B cell (primary cell): Measurements from ENCODE around the gene TMCO1. TPM values are rescaled to one million over a fixed set of nuclear protein-coding genes. Genes with fewer than 3 reads are reported as not detected.

Experiments
- ATAC-seq: fragments of 200-7000 bp; cut with Tn5 transposase; one replicate; pipeline ENCODE4 v1.10.0; 2021; ENCODE audit warnings: low read depth, mild to moderate bottlenecking, moderate number of reproducible peaks, moderate library complexity
- CTCF ChIA-PET: fragments of 350-600 bp; sonication (Branson Sonifier 250); formaldehyde crosslinking; loops from one replicate; lab custom pipeline; 2021; ENCODE audit warnings: antibody characterized with exemption, inconsistent platforms; lab: Charles Lee
- POLR2A ChIA-PET: fragments of 350-600 bp; sonication (Branson Sonifier 250); formaldehyde crosslinking; loops from one replicate; lab custom pipeline; 2021; ENCODE audit warnings: antibody characterized with exemption; lab: Charles Lee
- DNase-seq: peaks from one replicate; pipeline ENCODE4 v3.0.0; 2013
- H2AFZ ChIP-seq: 2 replicates; pipeline ENCODE4 v1.6.1; 2012; ENCODE audit warnings: mild to moderate bottlenecking, low read depth, low read length; ENCODE audit not compliant: insufficient read depth, poor library complexity, severe bottlenecking
- H3K27ac ChIP-seq, 2 donors: 1 replicate in 1 of 2; 2 replicates in 1 of 2; pipeline ENCODE4 v1.5.1; 2012 to 2013; ENCODE audit warnings: low read length in 2 of 2, mild to moderate bottlenecking in 2 of 2, moderate library complexity in 1 of 2
- H3K27me3 ChIP-seq, 4 experiments: fragments of 200-600 bp in 1 of 4; sonication (generic) in 1 of 4; replicated peaks in 1 of 4; 1 replicate in 2 of 4; 2 replicates in 2 of 4; pipeline versions ENCODE4 v1.6.1 to v1.7.0; 2013 to 2016; ENCODE audit warnings: low read length in 3 of 4, mild to moderate bottlenecking in 2 of 4, mixed read lengths in 1 of 4, moderate library complexity in 1 of 4; ENCODE audit not compliant: insufficient read depth in 4 of 4, control insufficient read depth in 3 of 4; ENCODE audit errors: control extremely low read depth in 1 of 4
- H3K36me3 ChIP-seq, 2 experiments: replicated peaks in 1 of 2; 1 replicate in 1 of 2; 2 replicates in 1 of 2; pipeline versions ENCODE4 v1.6.1 to v1.7.1; 2013; ENCODE audit warnings: low read length in 1 of 2; ENCODE audit not compliant: insufficient read depth in 2 of 2, control insufficient read depth in 1 of 2; ENCODE audit errors: control extremely low read depth in 1 of 2, extremely low read depth in 1 of 2
- H3K4me1 ChIP-seq, 2 donors: fragments of 200-600 bp in 1 of 2; sonication (generic) in 1 of 2; 1 replicate in 1 of 2; 2 replicates in 1 of 2; pipeline versions ENCODE4 v1.5.1 to v1.6.1; 2013 to 2017; ENCODE audit warnings: low read length in 2 of 2; ENCODE audit not compliant: control insufficient read depth in 2 of 2, insufficient read depth in 2 of 2
- H3K4me2 ChIP-seq: replicated peaks from 2 replicates; pipeline ENCODE3; 2012; ENCODE audit warnings: mild to moderate bottlenecking, low read depth, low read length; ENCODE audit not compliant: poor library complexity, severe bottlenecking
- H3K4me3 ChIP-seq, 5 experiments: fragments of 200-600 bp in 1 of 5; sonication (generic) in 1 of 5; 1 replicate in 3 of 5; 2 replicates in 2 of 5; pipeline versions ENCODE4 v1.5.1 to v1.7.0; 2011 to 2016; ENCODE audit warnings: low read length in 4 of 5, mild to moderate bottlenecking in 4 of 5, low read depth in 2 of 5, control low read depth in 1 of 5, moderate library complexity in 1 of 5; ENCODE audit not compliant: insufficient read depth in 1 of 5; ENCODE audit errors: control extremely low read depth in 1 of 5, extremely low read depth in 1 of 5
- H3K79me2 ChIP-seq: fragments of 200-600 bp; sonication (generic); one replicate; pipeline ENCODE4 v1.6.0; 2016; ENCODE audit warnings: low read length; ENCODE audit not compliant: control insufficient read depth, insufficient read depth
- H3K9ac ChIP-seq: fragments of 200-600 bp; sonication (generic); 2 replicates; pipeline ENCODE4 v1.6.1; 2017; ENCODE audit warnings: mild to moderate bottlenecking, low read length, moderate library complexity
- H3K9me3 ChIP-seq, 3 donors: one replicate each; pipeline versions ENCODE4 v1.6.1 to v1.7.1; 2013; ENCODE audit warnings: low read length in 2 of 3; ENCODE audit not compliant: control insufficient read depth in 2 of 3, insufficient read depth in 1 of 3; ENCODE audit errors: control extremely low read depth in 1 of 3
- H4K20me1 ChIP-seq: 2 replicates; pipeline ENCODE4 v1.6.0; 2012; ENCODE audit warnings: mild to moderate bottlenecking, low read length; ENCODE audit not compliant: insufficient read depth, control insufficient read depth, poor library complexity, severe bottlenecking
- H3K27ac Mint-ChIP-seq: one replicate; pipeline ENCODE4 v1.8.0; 2021; ENCODE audit warnings: mixed read lengths
- H3K27me3 Mint-ChIP-seq: one replicate; pipeline ENCODE4 v1.8.0; 2021; ENCODE audit warnings: mixed read lengths
- H3K4me1 Mint-ChIP-seq: one replicate; pipeline ENCODE4 v1.8.0; 2021; ENCODE audit warnings: mixed read lengths
- H3K4me3 Mint-ChIP-seq: one replicate; pipeline ENCODE4 v1.8.0; 2021; ENCODE audit warnings: mixed read lengths
- H3K9me3 Mint-ChIP-seq: one replicate; pipeline ENCODE4 v1.8.0; 2022; ENCODE audit warnings: mixed read lengths; ENCODE audit not compliant: insufficient read depth
- EZH2 ChIP-seq: IDR thresholded peaks from 2 replicates; pipeline ENCODE4 v1.6.1; 2012; ENCODE audit warnings: borderline replicate concordance, low read depth, mild to moderate bottlenecking, moderate library complexity, low read length; ENCODE audit not compliant: insufficient read depth, poor library complexity, severe bottlenecking
- WGBS: methylation state at CpG from one replicate; pipeline ENCODE4 v1.1.5; 2013; ENCODE audit warnings: missing lambda C conversion rate; ENCODE audit not compliant: insufficient coverage; 5-methylcytosine and 5-hydroxymethylcytosine counted together
- intact Hi-C: fragments of 100-400 bp; cut with micrococcal nuclease; formaldehyde crosslinking; loops from one replicate; pipeline ENCODE4 v1.10.0; 2022
- polyA plus RNA-seq: library from polyadenylated mRNA; depleted of rRNA; stranded (reverse); fragments of >200 nt; gene quantifications from 2 replicates; pipeline ENCODE4 v1.2.3, GENCODE V29; 2012
- total RNA-seq, 2 donors: library from RNA; stranded (reverse); fragments of 120-200 nt in 1 of 2; gene quantifications; 1 replicate in 1 of 2; 2 replicates in 1 of 2; pipeline versions ENCODE4 v1.2.3 to v1.2.4, GENCODE V29; 2013 to 2022
- TF ChIP-seq, protein P1 (sequence below): fragments of 200-600 bp; IDR thresholded peaks from one replicate; pipeline ENCODE4 v1.8.0; 2022; ENCODE audit warnings: antibody characterized with exemption, mild to moderate bottlenecking

The TMCO1 gene
- total and polyA plus RNA-seq, 2 donors (not counting 1 experiment from before 2014, with no cell fraction given): 16.1 to 39.5 TPM

DNA sequence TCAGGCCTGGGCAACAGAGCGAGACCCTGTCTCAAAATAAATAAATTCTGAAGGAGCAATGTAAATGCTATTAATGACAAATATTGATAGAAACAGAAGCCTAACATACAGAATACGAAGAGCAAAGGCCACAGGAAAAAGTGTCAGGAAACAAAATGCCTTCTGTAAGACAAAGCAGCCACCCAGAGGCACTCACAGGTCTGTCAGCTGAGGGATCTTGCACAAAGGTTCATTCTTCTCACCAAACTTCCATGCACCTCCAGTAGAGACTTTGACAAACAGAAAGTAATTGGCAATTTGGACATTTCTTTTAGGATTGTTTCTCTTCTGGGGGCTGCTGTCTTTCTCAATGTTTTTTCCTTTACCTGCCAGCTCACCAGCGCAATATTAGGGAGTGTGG lies 69.1 kb downstream of the TMCO1 start:
- Histone ChIP-seq H3K36me3 (no peaks in the 10 kb centered on the region), H3K4me2 (no peak overlapping the region), H3K4me1 (peaks cover 15 to 18% of the 10 kb centered on the region in 2 donors), H2AFZ (no peak overlapping the region), H4K20me1 (no peaks in the 10 kb centered on the region), H3K27ac (no peak overlapping the region), H3K9me3 (no peaks in the 10 kb centered on the region), H3K9ac (no peak overlapping the region), H3K4me3 (no peak overlapping the region), H3K27me3 (peaks cover 0 to 4% (median 0%) of the 10 kb centered on the region in 4 experiments), H3K79me2 (peaks cover 48% of the 10 kb centered on the region)
- no CpG with 5 or more reads among the region's 3 CpGs for whole genome bisulfite sequencing
- DNase-seq (no peak), ATAC-seq (no peak)
- TF ChIP-seq, protein P1, sequence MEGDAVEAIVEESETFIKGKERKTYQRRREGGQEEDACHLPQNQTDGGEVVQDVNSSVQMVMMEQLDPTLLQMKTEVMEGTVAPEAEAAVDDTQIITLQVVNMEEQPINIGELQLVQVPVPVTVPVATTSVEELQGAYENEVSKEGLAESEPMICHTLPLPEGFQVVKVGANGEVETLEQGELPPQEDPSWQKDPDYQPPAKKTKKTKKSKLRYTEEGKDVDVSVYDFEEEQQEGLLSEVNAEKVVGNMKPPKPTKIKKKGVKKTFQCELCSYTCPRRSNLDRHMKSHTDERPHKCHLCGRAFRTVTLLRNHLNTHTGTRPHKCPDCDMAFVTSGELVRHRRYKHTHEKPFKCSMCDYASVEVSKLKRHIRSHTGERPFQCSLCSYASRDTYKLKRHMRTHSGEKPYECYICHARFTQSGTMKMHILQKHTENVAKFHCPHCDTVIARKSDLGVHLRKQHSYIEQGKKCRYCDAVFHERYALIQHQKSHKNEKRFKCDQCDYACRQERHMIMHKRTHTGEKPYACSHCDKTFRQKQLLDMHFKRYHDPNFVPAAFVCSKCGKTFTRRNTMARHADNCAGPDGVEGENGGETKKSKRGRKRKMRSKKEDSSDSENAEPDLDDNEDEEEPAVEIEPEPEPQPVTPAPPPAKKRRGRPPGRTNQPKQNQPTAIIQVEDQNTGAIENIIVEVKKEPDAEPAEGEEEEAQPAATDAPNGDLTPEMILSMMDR: no peak
- TF ChIP-seq EZH2: no peak
- intact Hi-C loops: loop anchor here (5.0 kb wide), 1 partner anchor 213 kb away; no protein-coding TSS in a partner anchor
- ChIA-PET POLR2A (no interaction called here), CTCF (interaction anchor here (1.0 kb wide), 1 partner anchor 69 kb away, joined by 3 read pairs; the partner anchor contains the start of gene TMCO1)
- Mint-ChIP-seq H3K4me1 (peaks cover 25% of the 10 kb centered on the region), H3K9me3 (no peaks in the 10 kb centered on the region), H3K27ac (no peak overlapping the region), H3K27me3 (peaks cover 3% of the 10 kb centered on the region), H3K4me3 (peak overlapping the region; percentile 16)

DNA sequence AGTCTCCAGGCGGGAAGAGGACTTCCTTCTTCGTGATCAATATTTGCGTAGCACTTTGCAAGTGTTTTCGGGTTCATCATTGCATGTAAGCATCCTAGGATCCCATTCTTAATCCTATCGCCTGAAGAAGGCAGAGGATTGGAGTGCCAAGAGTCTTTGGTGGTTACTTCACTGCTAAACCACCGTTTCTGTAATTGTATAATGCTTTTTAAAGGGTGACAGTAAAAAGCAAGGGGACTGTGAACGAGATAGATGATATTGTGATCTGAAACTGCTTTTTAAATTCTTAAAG lies 70.0 kb downstream of the TMCO1 start:
- DNase-seq (no peak), ATAC-seq (no peak)
- POLR2A ChIA-PET: interaction anchor here (0.8 to 1.4 kb wide), 3 partner anchors 37 to 71 kb away, joined by 3 to 4 read pairs (median 3); partner anchors contain the start of gene MGST3
- no peaks in the 10 kb centered on the region for H3K9me3 ChIP-seq
- peak overlapping the region; percentile 92 for H3K4me3 Mint-ChIP-seq
- no peak for TF ChIP-seq EZH2
- H3K27me3 Mint-ChIP-seq: peaks cover 3% of the 10 kb centered on the region
- peaks cover 25% of the 10 kb centered on the region for H3K4me1 Mint-ChIP-seq
- H3K9me3 Mint-ChIP-seq: no peaks in the 10 kb centered on the region
- H3K4me1 ChIP-seq: peaks cover 15 to 18% of the 10 kb centered on the region in 2 donors
- H3K36me3 ChIP-seq: peaks cover 0 to 3% of the 10 kb centered on the region in 2 experiments
- peaks cover 0 to 4% (median 0%) of the 10 kb centered on the region in 4 experiments for H3K27me3 ChIP-seq
- H3K79me2 ChIP-seq: peaks cover 55% of the 10 kb centered on the region
- H2AFZ ChIP-seq: peak overlapping the region; percentile 100
- H3K4me3 ChIP-seq: peak overlapping the region; percentile 73 to 96 (median 89)
- no peaks in the 10 kb centered on the region for H4K20me1 ChIP-seq
- peak overlapping the region; percentile 94 for H3K9ac ChIP-seq
- peak overlapping the region; percentile 91 for H3K27ac Mint-ChIP-seq
- H3K27ac ChIP-seq: peak overlapping the region; percentile 90 to 92
- H3K4me2 ChIP-seq: peak overlapping the region; percentile 94
- intact Hi-C loops: loop anchor here (1.0 to 5.0 kb wide), 6 partner anchors 67 to 305 kb away; partner anchors contain the start of genes MGST3 and TMCO1
- CTCF ChIA-PET: no interaction called here
- 0% methylated on average over 5 of the region's 7 CpGs for WGBS
